GM19397 (cell line): ENCODE results near the gene HSD17B13.
"Not testable (repeated sequence)": the region's sequence is repeated elsewhere in the genome, so short reads cannot be mapped to it uniquely, and the experiment has no call there.

Experiments
- ATAC-seq: cut with Tn5 transposase; IDR thresholded peaks from one replicate; pipeline ENCODE4 v1.9.1; 2021; ENCODE audit warnings: mild to moderate bottlenecking, moderate library complexity; ENCODE audit not compliant: unreplicated experiment

Gene HSD17B13

DNA sequence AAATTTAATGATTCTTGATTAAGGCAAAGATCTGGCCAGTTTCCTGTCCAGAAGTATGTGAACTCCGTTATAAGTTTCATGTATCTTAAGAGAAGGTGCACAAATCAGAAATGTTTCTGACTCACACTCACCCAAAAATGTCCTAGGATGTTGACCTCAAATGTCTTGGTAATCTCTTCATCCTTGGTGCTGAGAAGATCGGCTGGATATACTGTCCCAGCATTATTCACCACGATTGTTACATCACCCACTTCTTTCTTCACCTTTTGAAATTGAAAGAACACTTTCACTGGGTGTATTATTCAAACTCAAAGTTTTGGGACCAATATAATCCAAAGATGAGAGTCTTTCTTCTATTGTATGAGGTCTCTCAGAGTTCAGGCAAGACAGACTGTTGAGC lies 5.7 kb downstream of the HSD17B13 start:
- ATAC-seq: no peak

DNA sequence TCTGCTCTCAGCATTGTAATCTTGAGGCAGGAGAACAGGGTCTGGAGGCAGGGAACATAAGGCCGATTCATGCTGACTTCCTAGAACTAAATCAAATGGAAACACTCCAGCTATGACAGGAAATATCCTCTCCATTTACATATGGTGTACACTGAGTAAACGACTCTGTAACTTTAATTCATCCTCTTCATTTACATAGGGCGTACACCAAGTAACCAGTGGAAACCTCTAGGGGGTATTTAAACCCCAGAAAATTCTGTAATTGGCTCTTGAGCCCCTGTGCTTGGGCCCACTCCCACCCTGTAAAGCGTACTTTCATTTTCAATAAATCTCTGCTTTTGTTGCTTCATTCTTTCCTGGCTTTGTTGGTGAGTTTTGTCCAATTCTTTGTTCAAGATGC lies 7.7 kb downstream of the HSD17B13 start:
- not testable (repeated sequence) for ATAC-seq

- ATAC-seq: no peak
Observed at GRCh38 chr4:87313756-87314155, 8.9 kb downstream of the HSD17B13 start.

DNA sequence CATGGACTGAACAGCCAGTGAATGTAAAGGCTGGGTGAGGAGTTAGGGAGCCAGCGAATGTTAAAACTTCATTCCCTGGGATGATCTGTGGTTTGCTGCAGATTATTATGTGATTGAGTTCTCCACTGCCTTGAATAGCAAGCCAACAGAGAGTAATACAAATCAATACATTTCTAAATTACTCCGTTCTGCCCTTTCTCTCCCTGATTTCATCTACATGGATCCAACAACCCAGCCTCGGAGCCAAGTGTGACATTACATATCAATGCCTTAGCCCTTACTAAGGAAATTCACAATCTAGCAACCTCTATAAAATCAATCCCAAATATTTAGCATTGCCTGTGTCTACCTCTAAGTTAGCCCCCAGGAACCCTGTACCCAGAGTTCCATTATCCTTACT lies 11.0 kb downstream of the HSD17B13 start:
- no peak for ATAC-seq

- ATAC-seq: no peak
Observed at GRCh38 chr4:87310691-87311335, 11.9 kb downstream of the HSD17B13 start.

DNA sequence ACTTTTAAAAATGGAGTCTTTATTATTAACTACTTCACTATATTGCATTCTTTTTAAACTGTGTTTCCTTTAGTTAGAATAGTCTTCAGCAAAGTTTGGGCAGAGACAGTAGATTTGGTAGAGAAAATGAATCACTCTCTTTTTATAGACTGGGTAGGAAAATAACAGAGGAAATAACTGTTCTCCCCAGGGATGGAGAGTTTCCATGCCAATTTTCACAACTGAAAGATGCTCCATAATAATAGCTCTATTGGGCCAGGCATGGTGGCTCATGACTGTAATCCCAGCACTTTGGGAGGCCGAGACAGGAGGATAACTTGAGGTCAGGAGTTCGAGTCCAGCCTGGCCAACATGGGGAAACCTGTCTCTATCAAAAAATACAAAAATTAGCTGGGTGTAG lies 13.1 kb downstream of the HSD17B13 start:
- no peak for ATAC-seq

GRCh38 chr4:87306056-87306455 lies 16.6 kb downstream of the HSD17B13 start:
- no peak for ATAC-seq

GRCh38 chr4:87305562-87305961 lies 17.1 kb downstream of the HSD17B13 start:
- ATAC-seq: no peak

DNA sequence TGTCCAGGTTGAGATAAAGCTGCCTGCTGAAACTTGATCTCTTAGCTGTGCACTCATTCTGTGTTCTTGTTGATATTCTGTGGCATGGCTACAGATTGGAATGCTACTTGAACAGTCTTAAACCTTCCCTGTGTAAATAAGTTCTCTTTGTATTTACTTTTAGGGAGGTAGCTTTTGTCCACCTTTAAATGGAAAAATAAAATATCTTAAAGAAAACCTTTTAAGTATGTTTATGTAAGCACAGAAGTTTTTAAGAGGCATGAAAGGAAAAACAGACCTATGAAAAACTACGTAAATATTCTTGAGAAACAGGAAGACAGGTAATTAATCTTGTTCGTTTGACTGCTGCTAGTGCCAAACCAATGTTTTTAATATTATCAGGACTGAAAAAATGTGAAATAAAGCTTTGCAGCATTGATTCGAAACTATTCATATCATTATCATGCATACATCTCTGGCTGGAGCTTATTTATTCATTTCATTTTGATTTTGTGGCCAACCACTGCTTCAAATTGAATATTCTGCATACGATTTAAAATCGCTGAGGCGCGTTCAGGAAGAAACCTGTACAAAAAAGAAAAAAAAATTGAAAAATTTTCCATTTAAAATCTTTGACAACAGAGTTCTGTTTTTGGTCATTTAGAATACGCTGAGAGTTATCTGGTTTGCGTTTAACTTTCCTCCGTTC lies 17.8 kb downstream of the HSD17B13 start:
- no peak for ATAC-seq

- ATAC-seq: no peak
Observed at GRCh38 chr4:87299898-87300297, 22.8 kb downstream of the HSD17B13 start.

GRCh38 chr4:87298362-87298761 lies 24.3 kb downstream of the HSD17B13 start:
- ATAC-seq: no peak

DNA sequence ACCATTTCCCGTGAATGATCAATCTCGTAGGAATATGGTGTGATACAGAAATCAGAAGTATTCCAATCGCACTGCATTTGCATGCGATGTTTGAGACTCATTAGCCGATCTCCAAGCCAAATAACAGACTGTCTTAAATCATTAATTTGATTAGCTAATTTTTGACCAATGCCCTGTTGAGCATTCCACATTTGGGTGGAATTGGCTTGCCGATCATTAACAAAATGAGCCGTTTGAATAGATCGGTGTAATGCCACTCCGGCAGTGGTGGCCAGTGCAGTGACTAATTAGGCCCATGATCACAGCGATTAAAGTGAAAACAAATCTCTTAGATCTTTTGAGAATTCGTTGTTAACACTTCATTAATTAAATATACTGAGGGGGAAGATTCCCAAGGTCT lies 27.8 kb downstream of the HSD17B13 start:
- ATAC-seq: not testable (repeated sequence)

DNA sequence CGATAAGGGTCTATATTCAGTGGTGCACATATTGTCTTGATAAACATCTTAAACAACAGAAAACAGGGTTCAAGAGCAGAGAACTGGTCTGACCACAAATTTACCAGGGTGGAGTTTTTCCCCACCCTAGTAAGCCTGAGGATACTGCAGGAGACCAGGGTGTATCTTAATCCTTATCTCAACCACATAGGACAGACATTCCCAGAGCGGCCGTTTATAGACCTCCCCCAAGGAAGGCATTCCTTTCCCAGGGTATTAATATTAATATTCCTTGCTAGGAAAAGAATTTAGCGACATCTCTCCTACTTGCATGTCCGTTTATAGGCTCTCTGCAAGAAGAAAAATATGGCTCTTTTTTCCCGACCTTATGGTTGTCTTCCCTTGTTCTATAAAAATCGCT lies 28.8 kb downstream of the HSD17B13 start:
- not testable (repeated sequence) for ATAC-seq

DNA sequence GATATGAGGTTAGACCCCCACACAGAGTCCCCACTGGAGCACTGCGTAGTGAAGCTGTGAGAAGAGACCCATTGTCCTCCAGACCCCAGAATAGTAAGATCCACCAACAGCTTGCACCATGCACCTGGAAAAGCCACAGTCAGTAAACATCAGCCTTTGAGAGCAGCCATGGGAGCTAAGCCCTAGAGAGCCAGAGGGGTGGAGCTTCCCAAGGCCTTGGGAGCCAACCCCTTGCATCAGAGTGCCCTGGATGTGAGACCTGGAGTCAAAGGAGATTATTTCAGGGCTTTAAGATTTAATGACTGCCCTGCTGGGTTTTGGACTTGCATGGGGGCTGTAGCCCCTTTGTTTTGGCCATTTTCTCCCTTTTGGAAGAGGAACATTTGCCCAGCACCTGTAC lies 35.7 kb downstream of the HSD17B13 start:
- ATAC-seq: no peak

GRCh38 chr4:87284268-87284667 lies 38.4 kb downstream of the HSD17B13 start:
- ATAC-seq: not testable (repeated sequence)

DNA sequence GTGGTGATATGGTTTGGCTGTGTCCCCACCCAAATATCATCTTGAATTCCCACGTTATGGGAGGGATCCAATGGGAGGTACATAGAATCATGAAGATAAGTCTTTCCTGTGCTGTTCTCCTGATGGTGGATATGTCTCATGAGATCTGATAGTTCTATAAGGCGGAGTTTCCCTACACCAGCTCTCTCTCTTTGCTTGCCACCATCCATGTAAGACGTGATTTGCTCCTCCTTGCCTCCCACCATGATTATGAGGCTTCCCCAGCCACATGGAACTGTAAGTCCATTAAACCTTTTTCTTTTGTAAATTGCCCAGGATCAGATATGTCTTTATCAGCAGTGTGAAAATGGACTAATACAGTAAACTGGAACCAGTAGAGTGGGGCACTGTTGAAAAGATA lies 39.5 kb downstream of the HSD17B13 start:
- ATAC-seq: no peak

GRCh38 chr4:87281603-87282002 lies 41.1 kb downstream of the HSD17B13 start:
- ATAC-seq: no peak

GRCh38 chr4:87278335-87278794 lies 44.3 kb downstream of the HSD17B13 start:
- ATAC-seq: no peak

DNA sequence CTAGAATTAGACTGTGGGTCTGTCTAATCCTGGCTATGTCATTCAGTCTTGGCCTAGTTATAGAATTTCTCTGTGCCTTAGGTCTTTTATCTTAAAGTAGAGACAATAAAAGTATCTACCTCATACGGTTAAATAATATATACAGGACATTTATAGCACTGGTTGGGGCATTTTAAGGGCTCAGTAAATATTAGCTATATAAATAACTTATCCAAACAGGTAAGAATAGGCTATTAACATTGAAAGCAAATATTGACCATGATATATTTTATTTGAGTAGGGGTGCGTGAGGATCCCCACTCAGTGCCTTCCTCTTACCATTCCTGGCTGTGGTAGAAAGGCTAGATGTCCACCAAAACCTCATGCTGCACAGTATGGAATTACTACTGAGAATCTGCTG lies 47.4 kb downstream of the HSD17B13 start:
- no peak for ATAC-seq

DNA sequence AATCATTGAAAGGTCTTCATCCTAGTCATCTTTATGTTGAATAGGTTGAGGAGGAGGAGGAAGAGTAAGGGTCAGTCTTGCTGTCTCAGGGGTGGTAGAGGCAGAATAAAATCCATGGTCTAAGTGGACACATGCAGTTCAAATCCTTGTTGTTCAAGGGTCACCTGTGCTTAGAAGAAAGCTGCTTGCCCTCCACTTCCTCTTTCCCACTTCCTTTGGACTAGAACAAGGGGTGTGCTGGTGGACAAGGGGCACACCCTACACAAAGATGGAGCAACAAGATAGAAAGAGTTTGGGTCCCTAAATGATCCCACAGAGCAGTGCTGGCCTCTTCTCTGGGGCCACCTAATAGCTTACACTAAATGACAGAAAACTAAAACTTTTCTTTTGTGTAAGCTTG lies 47.9 kb downstream of the HSD17B13 start:
- no peak for ATAC-seq

DNA sequence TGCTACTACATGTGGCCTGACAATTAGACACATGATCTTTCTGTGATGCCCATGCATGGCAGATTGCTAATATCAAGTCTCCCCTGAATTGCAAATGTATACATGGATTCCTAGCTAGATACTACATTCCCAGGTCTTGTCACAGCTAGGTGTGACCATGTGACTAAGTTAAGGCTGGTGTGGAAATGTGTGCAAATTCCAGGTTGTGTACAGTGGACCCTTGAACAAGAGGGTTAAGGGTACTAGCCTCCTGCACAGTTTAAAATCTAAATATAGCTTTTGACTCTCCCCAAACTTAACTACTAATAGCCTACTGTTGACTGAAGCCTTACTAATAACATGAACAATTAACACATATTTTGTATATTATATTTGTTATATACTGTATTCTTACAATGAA lies 48.4 kb downstream of the HSD17B13 start:
- ATAC-seq: no peak

DNA sequence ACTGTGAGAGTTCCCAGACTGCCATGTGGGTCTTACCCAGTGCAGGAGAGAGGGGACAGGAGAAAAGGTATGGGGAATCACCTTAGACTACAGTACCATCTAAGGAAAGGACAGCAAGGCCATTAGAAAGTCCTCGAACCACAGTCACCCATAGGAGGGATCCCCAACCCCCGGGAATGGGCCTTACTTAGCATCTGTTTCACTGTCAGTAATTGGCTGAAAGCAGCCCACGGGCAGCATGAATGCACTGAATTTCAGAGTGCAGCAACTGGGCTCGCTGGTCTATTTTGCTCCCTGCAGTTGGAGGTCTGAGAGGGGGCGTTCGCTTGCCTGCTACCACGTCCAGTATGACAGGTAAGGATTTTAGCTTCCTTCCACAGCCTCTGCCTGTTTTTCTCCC lies 51.9 kb downstream of the HSD17B13 start:
- ATAC-seq: no peak

DNA sequence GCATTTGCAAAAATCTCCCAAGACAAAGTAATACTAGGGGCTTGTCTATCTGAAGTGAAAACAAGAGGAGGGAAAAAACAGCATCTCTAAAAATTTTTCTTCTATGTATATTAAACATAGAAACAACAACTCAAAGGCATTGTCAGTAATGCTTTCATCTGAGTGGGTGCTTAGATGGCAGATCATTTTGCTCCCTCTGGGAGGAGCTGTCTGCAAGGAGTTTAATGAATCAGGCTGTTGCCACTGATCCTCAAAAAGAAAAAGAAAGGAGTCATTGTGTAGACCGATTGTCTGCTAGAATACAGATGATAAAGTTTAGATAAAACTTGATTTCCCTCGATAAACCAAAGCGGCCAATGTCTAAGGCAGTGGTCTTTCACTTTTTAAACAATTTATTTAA lies 52.5 kb downstream of the HSD17B13 start:
- no peak for ATAC-seq
